Activated effector memory CD4-positive, alpha-beta T cell treated with anti-CD3 and anti-CD28 coated beads, Interleukin-2, amount 50 U/mL, for 16 hours (primary cell): ENCODE measurements around the gene THAP4.
"Not testable (repeated sequence)": the region's sequence is repeated elsewhere in the genome, so short reads cannot be mapped to it uniquely, and the experiment has no call there.

Source experiments
- DNase-seq: peaks from one replicate; pipeline ENCODE4 v3.0.0-alpha.2; 2020

THAP4 gene

DNA sequence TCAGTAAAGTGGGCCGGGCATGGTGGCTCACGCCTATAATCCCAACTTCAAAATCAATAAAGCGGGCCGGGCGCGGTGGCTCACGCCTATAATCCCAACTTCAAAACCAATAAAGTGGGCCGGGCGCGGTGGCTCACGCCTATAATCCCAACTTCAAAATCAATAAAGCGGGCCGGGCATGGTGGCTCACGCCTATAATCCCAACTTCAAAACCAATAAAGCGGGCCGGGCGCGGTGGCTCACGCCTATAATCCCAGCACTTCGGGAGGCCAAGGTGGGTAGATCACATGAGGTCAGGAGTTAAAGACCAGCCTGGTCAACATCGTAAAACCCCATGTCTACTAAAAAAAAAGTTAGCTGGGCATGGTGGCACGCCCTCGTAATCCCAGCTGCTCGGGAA lies 25.8 kb upstream of the THAP4 start:
- DNase-seq: not testable (repeated sequence)

DNA sequence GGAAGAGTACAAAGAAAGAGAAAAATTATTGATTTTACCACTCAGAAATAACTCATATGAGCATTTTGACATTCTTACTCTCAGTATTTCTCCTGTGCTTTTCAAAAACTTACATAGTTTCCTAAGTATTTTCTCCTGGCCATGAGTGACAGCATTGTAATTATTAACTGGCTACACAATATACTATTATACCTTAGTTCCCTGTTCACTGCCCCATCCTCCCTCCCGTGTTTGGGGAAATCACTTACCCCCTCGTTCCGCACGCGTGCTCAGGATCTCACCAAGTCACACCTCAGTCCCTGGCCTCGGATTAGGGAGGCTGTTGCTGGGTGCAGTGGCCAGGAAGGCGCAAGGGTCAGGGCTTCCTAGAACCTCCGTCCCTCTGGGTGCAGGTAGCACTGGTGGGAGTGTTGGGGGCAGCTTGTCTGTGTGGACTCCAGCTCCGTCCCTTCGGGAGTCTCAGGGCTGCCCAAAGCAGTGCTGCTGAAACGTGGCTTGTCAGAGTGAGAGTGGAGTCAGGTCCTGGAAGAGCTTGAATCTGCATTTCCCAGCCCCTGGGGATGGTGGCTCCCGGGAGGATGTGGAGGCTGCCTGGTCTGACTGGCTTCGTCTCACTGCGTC lies 23.7 kb upstream of the THAP4 start:
- no peak for DNase-seq

DNA sequence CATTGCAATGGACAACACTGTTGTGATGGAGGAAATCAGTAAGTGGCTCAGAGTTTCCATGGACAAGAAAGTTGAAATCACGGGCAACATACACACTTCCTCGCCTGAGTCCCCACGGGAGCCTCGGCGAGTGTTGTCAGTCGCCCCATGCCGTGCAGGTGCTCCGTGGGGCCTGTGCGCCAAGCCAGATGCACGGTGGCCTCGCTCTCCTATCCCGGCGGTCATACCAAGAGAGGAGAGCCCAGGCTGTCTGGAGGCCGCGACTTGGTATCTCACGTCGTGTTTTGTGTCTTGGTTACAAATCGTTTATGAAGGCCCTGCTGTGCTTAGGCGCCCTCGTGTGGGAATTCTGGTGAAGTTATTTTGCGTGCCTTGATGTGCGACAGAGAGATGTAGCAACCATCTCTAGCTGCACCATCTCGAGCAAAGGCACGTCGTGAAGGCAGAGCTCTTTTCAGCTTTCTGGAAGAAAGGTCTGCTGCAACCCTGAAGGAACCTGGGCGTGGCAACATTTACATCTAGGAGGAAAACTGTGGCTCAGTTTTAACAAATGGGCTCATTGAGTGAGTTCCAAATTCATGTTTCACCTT lies 22.3 kb upstream of the THAP4 start:
- peak; percentile 71 for DNase-seq

DNA sequence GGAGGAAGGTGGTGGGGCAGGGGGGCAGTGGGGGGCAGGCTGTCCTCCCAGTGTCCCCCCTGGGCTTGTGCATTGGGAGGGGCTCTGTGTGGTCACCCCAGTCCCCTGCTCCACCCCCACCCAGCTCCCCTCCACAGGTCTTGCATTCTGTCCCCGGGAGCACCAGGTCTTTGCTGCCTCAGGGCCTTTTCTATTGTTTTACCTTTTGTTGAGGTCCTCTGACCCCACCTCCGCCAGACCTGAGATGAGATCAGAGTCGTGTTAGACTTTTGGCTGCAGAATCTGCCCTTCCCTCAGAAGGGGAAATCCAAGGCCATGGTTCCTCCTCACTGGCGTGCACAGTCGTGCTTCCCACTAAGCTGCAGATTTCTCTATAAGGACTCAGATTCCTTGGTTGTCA lies 21.3 kb upstream of the THAP4 start:
- DNase-seq: no peak

DNA sequence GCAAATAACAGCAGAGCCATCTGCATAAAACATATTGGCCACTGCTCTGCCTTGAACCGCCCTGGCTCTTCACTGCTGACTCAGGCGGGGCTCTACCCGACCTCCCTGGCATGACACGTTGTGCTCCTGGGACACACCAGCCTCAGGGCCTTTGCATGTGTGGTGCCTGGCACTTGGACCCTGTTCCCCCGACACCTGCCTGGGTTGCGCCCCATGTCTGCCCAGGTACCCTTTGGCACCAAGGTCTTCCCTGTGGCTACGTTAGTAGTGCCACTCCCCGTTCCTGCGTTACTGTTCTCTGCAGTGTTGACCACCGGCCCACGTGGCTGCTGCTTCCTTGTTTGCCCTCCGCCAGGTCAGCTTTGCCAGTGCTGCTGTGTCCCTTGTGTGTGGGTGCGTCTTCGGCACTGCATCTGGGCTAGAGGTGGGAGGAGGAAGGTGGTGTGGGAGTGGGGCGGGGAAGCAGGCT lies 20.9 kb upstream of the THAP4 start:
- DNase-seq: no peak

DNA sequence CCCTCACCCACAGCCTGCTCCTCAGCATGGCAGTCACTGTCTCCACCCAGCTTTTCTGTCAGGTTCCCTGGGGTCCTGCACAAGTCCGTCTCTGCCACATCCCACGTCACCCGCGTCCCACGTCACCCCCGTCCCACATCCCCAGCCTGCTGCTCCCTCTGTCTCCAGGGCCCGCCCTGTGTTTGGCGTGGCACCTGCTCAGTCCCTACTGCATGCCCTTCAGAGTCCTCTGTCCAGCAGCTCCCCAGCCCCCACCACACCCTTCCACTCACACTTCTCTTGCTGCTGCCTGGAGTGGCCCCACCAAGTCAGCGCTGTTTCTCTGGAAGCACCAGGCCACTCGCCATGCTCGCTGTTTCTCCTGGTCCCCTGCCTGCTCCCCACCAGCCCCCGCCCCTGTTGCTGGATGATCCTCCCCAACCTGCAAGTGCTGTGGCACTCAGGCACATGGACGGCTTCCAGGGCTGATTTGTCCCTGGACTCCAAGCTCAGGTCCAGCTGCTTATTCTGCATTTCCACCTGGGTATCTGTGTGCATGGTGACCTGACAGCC lies 19.3 kb upstream of the THAP4 start:
- no peak for DNase-seq

DNA sequence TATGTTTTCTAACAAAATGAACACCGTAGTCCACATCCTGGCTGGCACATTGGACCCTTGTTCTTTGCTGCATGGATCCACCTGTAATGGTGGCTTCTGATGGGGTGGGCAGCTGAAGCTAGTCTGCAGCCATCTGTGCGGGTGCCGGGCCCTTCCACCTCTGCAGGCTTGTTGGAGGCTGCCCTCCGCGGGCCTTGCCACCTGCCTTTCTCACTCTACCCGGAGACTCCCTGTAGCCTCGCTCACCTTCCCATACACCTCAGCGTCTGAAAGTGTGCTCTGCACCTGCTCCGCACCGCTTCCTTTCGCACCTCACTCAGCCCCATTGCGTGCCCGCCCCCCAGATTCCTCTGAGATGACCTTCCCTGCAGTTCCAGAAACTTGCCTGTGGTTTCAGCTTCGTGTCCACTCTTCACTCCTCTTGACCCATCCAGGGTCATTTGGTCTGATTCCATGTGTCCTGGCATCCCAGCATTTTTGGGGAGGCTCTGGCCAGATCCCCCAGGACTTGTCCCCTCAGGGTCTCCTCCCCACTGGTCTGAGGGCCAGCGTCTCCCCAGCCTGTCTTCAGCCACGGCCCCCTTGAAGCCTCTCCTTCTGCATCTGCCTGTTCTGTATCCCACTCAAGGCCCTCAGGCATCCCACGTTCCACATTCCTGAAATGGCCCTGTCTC lies 18.7 kb upstream of the THAP4 start:
- no peak for DNase-seq

DNA sequence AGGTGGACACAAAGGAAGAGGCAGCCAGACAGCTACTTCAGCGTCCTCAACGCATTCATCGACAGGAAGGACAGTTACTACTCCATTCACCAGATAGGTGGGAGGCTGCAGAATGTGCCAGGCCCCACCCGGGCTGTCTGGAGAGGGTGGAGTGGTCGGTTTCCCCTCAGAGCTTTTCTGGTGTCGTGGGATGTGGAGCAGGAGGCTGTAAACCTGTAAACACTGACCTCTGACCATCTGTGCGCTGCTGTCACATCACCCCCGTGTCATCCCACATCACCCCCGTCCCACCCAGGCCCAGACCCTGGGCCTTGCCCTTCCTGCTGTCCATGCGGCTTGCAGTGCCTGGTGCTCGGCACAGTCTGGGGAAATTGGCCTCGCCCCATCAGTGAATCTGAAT lies 17.6 kb upstream of the THAP4 start:
- DNase-seq: no peak

DNA sequence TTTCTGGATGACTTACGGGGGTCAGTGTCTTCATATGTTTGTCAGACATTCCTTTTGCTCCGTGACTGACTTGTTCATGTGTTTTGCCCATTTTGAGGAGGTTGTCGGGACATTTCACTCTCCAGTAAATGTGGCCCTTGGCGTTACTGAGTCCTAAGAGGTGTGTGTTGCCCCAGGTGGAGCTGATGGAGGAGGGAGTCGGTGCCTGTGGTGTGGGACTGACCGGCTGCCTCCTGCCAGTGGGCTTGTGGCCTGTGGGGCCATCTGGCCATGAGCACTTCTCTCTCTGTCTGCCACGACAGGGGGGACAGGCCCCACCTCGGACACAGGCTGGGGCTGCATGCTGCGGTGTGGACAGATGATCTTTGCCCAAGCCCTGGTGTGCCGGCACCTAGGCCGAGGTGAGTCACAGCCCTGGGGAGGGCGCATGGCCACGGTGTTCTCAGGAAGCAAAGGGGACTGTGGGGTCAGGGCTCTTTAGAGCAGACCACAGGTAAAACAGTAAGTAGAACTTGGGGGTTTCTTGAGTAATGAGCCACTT lies 16.3 kb upstream of the THAP4 start:
- DNase-seq: no peak

DNA sequence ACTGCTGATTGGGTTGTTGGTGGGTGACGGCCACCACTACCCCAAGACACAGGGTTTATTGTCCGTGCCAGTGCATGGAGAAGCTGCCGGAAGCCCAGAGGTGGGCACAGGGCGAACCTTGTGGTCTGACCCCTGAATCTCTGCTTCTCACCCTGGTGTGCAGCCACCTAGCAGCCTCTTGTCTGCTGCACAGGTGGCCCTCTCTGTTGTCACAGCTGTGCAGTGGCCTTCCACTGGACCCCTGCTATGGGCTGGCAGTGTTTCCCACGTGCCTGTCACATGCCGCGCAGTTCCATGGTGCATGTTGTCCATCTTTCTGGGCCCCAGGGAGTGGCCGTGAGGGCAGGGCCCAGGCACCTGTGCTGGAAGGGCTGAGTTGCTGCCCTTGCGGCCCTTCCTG lies 15.8 kb upstream of the THAP4 start:
- no peak for DNase-seq

DNA sequence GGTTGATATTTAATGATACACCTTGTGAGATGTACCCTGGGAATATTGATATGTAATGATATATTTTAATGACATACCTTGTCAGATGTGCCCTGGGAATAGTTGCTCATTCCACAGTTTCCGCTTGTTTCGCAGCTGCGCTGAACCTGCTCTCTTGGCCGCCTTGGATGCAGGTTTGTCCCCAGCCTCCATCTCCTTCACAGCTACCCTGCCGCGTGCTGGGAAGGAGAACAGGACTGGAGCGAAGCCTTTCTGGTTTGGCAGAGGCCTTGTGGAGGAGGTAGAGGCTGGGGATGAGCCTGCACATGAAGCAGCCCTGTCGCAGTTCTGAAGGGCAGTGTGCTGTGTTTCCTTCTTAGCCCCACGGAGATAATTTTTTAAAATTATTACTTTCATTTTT lies 15.2 kb upstream of the THAP4 start:
- no peak for DNase-seq

DNA sequence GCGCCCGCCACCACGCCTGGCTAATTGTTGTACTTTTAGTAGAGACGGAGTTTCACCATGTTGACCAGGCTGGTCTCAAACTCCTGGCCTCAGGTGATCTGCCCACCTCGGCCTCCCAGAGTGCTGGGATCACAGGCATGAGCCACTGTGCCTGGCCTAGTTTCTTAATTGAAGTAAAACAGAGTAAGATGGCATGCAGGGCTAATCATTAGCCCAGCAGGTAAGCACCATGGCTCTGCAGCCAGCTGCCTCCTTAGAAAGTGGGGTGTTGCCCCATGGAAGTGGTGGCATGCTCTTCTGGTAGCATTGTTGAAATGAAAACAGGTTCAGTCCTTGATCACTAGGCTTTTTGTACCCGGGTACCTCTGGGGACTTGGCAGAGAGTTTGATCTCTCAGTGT lies 13.0 kb upstream of the THAP4 start:
- DNase-seq: no peak

DNA sequence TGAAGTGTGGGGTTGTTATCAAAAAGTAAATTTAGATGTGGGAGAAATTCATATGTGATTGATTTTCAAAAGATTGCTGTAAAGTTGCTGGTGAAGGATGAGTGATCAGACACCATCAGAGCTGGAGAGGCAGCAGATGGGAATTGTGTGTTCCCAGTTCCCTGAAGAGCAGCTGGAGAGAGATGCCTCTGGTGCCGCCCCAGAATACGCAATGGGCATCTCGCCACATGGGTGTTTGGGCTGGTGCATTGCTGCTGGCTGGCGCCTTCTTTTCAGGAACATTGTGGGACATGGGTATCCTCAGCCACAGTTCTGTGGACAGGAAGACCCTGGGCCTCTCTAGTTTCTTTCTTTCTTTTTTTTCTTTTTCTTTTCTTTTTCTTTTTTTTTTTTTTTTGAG lies 12.4 kb upstream of the THAP4 start:
- DNase-seq: no peak

DNA sequence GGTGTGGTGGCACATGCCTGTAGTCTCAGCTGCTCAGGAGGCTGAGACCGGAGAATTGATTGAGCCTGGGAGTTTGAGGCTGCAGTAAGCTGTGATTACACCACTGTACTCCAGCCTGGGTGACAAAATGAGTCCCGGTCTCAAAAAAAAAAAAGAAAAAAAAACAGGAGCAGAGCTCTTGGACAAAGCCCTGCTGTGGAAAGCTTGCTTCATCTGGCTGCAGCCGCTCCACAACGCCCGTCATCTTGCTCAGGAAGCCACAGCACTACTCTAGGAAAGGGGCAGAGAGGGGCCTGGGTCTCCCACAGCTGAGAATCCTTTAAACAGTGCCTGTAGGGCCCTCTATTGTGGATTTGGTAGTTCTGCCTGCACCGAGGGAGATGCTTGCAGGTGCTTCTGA lies 11.5 kb upstream of the THAP4 start:
- DNase-seq: no peak

DNA sequence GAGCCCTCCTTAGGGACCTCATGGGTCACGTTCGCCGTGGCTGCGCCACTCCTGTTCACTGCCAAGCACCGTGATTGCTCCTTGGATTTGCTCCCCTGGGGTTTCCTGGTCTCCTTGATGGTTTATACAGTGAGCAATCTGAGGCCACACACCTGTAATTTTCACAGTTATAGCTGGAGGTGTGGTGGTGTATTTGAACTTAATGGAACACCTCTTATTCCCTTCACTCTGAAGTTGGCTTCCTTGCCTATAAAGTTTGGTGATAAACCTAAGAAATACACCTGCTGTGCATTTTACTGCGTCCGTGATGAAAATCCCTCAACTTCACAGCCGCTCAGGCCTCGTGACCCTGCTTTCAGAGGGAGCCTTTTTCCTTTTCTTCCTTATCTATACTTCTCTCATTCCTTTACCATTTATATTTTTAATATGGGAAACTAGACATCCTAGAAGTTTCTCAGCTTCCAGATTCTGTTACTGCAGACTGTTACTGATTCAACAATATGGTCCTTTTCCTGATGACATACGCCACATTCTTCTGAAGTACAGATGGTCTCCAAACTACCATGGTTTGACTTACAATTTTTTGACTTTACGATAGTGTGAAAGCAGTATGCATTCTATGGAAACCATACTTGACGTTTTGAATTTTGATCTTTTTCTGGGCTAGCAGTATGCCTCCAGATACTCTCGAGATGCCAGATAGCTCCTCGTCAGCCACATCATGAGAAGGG lies 9.1 kb upstream of the THAP4 start:
- DNase-seq: no peak

DNA sequence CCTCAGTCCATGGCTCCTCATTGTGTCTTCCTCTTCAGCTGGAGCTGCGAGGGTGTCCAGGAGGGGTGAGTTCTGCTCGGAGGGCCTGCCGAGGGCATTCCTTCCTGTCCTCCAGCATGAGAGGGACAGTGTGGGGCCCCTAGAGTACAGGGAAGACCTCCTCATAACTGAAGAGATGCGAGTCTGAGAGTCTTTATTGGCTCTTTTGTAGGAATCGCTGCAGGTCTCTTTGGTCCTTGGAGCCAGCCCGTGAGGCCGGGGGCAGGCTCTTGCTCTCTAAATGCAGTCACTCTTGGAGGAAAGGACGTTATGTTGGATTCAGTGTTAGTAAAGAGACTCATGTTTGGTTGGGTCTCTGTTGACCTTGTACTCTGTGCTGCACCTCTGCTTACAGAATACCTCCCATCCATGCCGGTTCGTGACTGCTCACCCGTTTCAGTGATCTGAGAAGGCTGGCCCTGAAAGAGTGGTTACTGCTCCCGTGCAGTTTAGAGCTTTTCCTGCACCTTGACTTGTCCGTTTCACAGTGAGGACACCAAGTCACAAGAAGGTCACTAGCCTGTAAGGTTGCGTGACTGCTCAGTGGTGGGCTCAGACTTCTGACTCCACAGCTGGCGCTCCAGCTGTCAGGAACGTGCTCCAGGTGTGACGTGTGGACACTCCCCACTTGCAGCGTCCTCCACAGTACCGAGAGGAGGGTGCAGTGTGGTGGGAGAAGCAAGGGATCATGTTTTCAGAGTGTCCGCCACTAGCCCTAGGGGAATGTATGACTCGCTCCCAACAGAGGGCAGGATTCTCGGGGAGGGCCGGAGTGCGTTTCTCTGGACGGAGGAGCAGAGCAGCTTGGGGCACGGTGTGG lies 8.3 kb upstream of the THAP4 start:
- no peak for DNase-seq

DNA sequence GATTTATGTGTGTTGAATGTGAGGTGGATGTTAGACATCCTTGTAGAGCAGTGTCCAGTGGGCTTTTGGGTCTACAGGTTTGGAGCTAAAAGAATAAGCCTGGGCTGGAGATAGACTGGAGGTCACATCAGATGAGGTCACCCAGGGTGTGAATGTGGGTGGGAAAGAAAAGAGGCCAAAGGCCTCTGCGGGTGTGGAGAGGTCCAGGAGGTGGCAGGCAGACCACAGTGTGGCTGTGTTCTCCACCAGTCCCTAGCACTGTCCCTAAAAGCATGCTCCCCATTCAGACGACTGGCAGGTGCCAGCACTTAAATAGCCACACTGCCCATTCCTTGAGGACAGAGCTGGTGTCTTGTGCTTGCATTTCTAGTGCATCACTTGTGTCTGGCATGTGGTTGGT lies 4.7 kb upstream of the THAP4 start:
- DNase-seq: no peak

DNA sequence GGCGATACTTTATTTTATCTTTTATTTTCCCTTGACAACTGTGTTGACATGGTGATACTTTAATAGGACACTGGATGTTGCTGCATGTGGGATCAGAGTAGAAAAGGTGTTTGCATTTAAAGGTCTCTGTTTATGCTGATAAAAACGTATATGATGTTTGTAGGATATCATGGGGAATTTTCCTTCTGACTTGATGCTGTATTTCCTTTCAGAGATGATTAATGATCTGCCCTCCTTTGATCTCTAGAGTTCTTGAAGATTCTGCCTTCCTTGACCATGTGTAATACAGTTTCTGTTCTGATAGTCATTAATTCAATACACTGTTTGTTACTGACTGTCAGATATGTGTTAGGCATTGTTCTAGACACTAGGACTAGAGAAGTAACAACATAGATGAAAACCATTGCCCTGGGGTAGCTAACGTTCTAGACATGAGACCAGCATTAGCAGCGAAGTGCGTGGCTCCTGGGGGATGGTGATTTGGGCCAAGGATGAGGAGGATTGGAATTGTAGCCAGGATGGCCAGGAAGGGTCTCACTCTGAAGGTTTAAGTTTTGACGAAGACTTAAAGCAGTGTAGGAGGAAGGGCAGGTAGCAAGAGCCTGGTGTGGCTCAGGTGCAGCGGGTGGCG lies 3.3 kb upstream of the THAP4 start:
- DNase-seq: no peak

DNA sequence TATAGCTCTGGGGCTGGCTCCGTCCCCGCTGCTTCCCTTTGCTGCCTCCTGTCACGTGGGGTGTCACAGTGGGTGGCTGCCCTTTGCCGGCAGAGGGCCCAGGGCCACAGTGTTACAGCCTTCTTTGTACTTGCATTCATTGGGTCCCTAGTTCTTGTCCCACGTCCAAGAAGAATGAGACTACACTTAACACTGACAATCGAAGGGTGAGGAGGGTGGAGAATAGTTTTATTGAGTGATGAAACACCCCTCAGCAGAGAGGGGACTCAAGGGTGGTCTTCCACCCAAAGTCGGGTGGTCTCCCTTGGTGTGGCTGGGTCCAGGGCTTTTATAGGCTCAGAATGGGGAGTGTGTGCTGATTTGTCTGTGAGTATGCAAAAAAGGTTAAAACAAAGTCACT lies 2.4 kb upstream of the THAP4 start:
- no peak for DNase-seq

DNA sequence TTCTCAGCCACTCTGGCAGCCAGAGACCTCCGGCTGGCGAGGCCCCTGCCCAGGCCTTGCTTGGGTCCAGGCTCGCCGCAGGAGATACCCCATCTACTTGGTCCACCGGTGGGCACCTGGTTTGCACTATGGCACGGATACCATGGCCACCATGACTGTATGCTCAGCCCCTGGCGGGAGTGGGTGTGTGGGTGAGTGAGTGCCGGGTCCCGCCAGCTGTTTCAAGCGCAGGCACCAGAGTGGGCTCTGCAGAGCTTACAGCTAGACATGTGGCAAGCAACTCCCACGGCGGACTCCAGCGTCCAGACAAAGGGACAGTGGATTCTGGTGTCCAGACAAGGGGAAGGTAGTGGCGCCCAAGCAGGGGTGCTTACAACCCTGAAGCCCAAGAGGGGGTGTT lies 2.0 kb upstream of the THAP4 start:
- DNase-seq: no peak

DNA sequence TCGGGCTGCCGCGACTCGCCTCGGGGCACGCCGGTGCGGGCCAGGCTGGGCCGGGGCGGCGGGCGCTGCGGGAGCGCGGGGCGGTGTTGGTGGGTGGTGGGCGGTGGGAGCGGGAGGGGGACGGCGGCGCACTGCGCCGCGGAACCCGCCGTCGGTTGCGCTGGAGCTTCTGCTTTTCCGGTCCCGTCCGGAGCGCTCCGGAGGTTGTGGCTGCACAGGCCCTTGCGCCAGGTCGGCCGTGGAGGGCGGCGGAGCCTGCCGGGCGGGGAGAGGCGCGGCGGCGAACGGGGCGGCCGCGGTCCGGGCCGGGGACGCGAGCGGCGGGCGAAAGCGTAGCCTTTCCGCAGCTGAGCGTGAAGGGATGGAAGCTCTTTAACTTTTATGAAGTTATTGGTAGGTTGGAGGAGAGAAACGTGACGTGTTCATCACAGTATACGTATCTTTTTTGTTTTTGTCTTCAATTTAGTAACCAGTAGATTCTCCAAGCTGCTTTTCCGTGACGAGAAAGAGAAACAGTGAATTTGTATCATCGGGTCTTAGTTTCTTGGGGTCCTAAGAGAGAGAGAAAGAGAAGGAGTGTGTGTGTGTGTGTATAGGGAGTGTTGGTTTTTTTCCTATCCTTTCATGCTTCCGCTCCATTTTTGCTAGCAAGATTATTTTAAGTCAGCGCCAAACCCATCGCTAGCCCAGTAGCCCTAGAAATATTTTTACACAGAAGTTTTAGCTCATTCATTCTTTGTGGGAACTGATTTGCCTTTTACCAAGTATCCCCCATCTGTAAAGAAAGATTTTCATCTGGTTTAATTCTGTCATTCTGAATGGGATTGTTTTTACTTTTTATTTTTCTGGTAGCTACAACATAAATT lies 1.1 kb upstream of the THAP4 start:
- DNase-seq: no peak
